ENCODE measurements around the gene DRD4. TPM values are rescaled to one million over a fixed set of nuclear protein-coding genes. Genes with fewer than 3 reads are reported as not detected.

DRD4 gene
- total RNA-seq, 4 donors from 2014 or later: 0.66 TPM; not detected in 3

GRCh38 chr11:605286-606129, 31.6 kb upstream of the DRD4 start:
- TF ChIP-seq CTCF (IDR thresholded peaks at IDR 0.05; ENCODE audit: low read depth): no peak

GRCh38 chr11:606245-606644, 30.8 kb upstream of the DRD4 start:
- TF ChIP-seq CTCF (IDR thresholded peaks at IDR 0.05; ENCODE audit: low read depth): no peak

GRCh38 chr11:607020-607780, 29.9 kb upstream of the DRD4 start:
- TF ChIP-seq CTCF (IDR thresholded peaks at IDR 0.05; ENCODE audit: low read depth): no peak

GRCh38 chr11:607971-608659, 29.0 kb upstream of the DRD4 start:
- TF ChIP-seq CTCF (IDR thresholded peaks at IDR 0.05; ENCODE audit: low read depth): no peak

GRCh38 chr11:608791-609251, 28.2 kb upstream of the DRD4 start:
- no peak for TF ChIP-seq CTCF (IDR thresholded peaks at IDR 0.05; ENCODE audit: low read depth)

- no peak for TF ChIP-seq CTCF (IDR thresholded peaks at IDR 0.05; ENCODE audit: low read depth)
These were observed 27.7 kb upstream of the DRD4 start for GRCh38 chr11:609341-609811.
